Chondrocyte (in vitro differentiated cells): ENCODE measurements around the gene TDRD12. TPM values are rescaled to one million over a fixed set of nuclear protein-coding genes. Genes with fewer than 3 reads are reported as not detected.
A peak's percentile ranks its signal among the peaks of the same experiment; 100 is the strongest.
"Not testable (repeated sequence)": the region's sequence is repeated elsewhere in the genome, so short reads cannot be mapped to it uniquely, and the experiment has no call there.

ENCODE experiments used
- DNase-seq: peaks from one replicate; pipeline ENCODE4 v3.0.0; 2021; ENCODE audit warnings: mixed read lengths, low spot score
- H3K27ac Mint-ChIP-seq: one replicate; pipeline ENCODE4 v1.8.0; 2021; ENCODE audit warnings: mild to moderate bottlenecking, moderate library complexity, mixed read lengths; ENCODE audit not compliant: unreplicated experiment
- H3K27me3 Mint-ChIP-seq: 2 replicates; pipeline ENCODE4 v1.8.0; 2021; ENCODE audit warnings: low read depth, mixed read lengths
- H3K36me3 Mint-ChIP-seq: 2 replicates; pipeline ENCODE4 v1.8.0; 2021; ENCODE audit warnings: low read depth, mixed read lengths
- H3K4me1 Mint-ChIP-seq: 2 replicates; pipeline ENCODE4 v1.8.0; 2021; ENCODE audit warnings: low read depth, mild to moderate bottlenecking, mixed read lengths
- H3K4me3 Mint-ChIP-seq: one replicate; pipeline ENCODE4 v1.8.0; 2021; ENCODE audit warnings: mild to moderate bottlenecking, moderate library complexity, mixed read lengths; ENCODE audit not compliant: unreplicated experiment
- H3K9me3 Mint-ChIP-seq: 2 replicates; pipeline ENCODE4 v1.8.0; 2021; ENCODE audit warnings: low read depth, mixed read lengths
- total RNA-seq: library from RNA; stranded (reverse); gene quantifications from 3 replicates; pipeline ENCODE4 v1.2.1, GENCODE V29; 2021
- TF ChIP-seq, protein P1 (sequence below): fragments of 200-600 bp; sonication (generic); IDR thresholded peaks from 2 replicates; pipeline ENCODE4 v1.5.0; 2021; ENCODE audit warnings: antibody characterized with exemption, mild to moderate bottlenecking, moderate library complexity

The TDRD12 gene
- total RNA-seq, 1 donor from 2014 or later = 0.22 TPM

DNA sequence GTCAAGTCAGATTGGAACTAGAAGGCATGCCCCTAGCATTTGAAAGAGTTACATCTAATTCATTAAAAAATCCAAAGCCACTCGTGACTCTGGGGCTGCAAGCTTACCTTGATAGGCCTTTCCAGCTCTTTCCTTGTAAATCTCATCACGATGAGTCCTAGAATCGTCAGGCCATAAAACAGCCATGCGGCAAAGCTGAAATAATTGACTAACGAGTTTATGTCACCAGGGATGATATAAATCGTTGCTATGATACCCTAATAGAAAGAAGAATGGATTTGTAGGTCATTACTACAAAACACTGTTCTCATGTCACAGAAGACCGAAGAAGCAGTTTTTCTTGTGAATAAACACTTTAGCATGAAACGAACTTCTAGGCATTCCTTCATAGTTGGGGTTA, 122.5 kb downstream of the TDRD12 start:
- no peaks in the 10 kb centered on the region for H3K4me1 Mint-ChIP-seq
- H3K36me3 Mint-ChIP-seq = peaks cover 19% of the 10 kb centered on the region
- H3K27me3 Mint-ChIP-seq = no peaks in the 10 kb centered on the region
- TF ChIP-seq, protein P1, sequence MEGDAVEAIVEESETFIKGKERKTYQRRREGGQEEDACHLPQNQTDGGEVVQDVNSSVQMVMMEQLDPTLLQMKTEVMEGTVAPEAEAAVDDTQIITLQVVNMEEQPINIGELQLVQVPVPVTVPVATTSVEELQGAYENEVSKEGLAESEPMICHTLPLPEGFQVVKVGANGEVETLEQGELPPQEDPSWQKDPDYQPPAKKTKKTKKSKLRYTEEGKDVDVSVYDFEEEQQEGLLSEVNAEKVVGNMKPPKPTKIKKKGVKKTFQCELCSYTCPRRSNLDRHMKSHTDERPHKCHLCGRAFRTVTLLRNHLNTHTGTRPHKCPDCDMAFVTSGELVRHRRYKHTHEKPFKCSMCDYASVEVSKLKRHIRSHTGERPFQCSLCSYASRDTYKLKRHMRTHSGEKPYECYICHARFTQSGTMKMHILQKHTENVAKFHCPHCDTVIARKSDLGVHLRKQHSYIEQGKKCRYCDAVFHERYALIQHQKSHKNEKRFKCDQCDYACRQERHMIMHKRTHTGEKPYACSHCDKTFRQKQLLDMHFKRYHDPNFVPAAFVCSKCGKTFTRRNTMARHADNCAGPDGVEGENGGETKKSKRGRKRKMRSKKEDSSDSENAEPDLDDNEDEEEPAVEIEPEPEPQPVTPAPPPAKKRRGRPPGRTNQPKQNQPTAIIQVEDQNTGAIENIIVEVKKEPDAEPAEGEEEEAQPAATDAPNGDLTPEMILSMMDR = no peak
- H3K4me3 Mint-ChIP-seq = no peak overlapping the region
- DNase-seq = no peak
- H3K27ac Mint-ChIP-seq = no peak overlapping the region
- H3K9me3 Mint-ChIP-seq = peaks cover 16% of the 10 kb centered on the region

DNA sequence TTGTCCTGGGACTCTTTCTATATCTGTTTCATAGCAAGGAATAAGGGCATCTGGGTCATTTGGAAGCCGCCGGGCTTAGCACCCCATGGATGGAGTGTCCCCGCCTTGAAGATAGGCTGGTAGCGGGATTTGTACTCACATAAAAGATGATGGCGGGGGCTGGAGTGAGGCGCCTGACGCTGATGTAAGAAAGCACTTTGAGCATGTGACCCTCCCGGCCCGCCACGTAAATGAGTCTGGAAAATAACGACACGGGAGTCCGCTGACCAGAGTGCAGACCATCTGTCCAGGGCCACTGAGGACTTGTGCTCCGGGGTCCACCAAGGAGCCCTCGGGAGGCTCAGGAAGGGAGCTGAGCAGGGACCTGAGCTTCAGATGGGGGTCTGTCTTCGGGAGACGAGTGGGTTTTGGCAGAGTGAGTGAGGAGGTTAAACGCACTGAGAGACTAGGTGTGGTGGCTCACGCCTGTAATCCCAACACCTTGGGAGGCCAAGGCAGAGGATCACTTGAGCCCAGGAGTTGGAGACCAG, 124.2 kb downstream of the TDRD12 start:
- Mint-ChIP-seq H3K27ac (no peak overlapping the region), H3K4me3 (no peak overlapping the region), H3K4me1 (no peaks in the 10 kb centered on the region), H3K36me3 (peaks cover 20% of the 10 kb centered on the region), H3K27me3 (no peaks in the 10 kb centered on the region), H3K9me3 (peaks cover 23% of the 10 kb centered on the region)
- TF ChIP-seq, protein P1 = no peak
- no peak for DNase-seq

DNA sequence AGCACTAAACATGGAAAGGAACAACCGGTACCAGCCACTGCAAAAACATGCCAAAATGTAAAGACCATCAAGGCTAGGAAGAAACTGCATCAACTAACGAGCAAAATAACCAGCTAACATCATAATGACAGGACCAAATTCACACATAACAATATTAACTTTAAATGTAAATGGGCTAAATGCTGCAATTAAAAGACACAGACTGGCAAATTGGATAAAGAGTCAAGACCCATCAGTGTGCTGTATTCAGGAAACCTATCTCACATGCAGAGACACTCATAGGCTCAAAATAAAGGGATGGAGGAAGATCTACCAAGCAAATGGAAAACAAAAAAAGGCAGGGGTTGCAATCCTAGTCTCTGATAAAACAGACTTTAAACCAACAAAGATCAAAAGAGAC, 128.5 kb downstream of the TDRD12 start:
- H3K36me3 Mint-ChIP-seq, H3K4me1 Mint-ChIP-seq, H3K4me3 Mint-ChIP-seq, DNase-seq, H3K27me3 Mint-ChIP-seq, H3K27ac Mint-ChIP-seq: not testable (repeated sequence)
- peaks cover 13% of the 10 kb centered on the region for H3K9me3 Mint-ChIP-seq

DNA sequence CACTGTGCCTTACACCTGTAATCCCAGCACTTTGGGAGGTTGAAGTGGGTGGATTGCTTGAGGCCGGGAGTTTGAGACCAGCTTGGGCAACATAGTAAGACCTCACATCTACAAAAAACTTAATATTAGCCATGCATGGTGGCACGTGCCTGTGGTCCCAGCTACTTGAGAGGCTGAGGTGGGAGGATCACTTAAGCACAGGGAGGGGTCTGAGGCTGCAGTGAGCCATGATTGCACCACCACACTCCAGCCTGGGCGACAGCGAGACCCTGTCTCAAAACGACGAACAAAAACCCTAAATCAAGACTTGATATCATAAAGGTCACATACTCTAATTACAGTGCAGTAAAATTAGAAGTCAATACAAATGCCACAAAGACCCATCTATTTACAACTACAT, 132.6 kb downstream of the TDRD12 start:
- Mint-ChIP-seq H3K4me1 (no peaks in the 10 kb centered on the region), H3K27ac (no peak overlapping the region), H3K27me3 (no peaks in the 10 kb centered on the region), H3K4me3 (no peak overlapping the region), H3K9me3 (peaks cover 8% of the 10 kb centered on the region), H3K36me3 (peaks cover 2% of the 10 kb centered on the region)
- DNase-seq = peak; percentile 8
- TF ChIP-seq, protein P1 = no peak

DNA sequence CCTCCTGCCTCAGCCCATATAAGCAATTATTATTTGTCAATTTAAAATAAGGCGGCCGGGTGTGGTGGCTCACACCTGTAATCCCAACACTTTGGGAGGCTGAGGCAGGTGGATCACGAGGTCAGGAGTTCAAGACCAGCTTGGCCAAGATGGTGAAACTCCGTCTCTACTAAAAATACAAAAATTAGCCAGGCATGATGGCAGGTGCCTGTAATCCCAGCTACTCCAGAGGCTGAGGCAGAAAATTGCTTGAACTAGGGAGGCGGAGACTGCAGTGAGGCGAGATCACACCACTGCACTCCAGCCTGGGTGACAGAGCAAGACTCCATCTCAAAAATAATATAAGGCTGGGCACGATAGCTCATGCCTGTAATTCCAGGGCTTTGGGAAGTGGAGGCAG, 137.3 kb downstream of the TDRD12 start:
- not testable (repeated sequence) for H3K9me3 Mint-ChIP-seq, H3K4me1 Mint-ChIP-seq, H3K27me3 Mint-ChIP-seq, H3K36me3 Mint-ChIP-seq, H3K4me3 Mint-ChIP-seq, H3K27ac Mint-ChIP-seq
- peak; percentile 35 for DNase-seq

DNA sequence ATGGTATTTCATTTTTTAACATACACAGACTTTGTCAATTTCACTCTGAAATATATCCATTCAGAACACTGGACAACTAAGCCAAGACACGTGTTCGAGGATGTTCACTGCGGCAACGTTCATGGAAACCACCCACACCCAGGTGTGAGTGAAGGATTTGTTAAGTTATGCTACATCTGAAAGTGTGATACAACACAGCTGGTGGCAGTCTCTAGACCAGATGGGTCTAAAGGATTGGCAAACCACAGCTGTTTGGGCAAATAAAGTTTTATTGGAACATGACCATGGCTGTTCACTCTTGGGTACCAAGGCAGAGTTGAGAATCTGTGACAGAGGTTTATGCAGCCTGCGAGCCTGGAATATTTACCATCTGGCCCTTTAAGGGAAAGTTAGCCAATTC, 138.0 kb downstream of the TDRD12 start:
- H3K27ac Mint-ChIP-seq = no peak overlapping the region
- no peak overlapping the region for H3K4me3 Mint-ChIP-seq
- DNase-seq = no peak
- H3K36me3 Mint-ChIP-seq = no peaks in the 10 kb centered on the region
- no peaks in the 10 kb centered on the region for H3K9me3 Mint-ChIP-seq
- TF ChIP-seq, protein P1 = no peak
- no peaks in the 10 kb centered on the region for H3K27me3 Mint-ChIP-seq
- no peaks in the 10 kb centered on the region for H3K4me1 Mint-ChIP-seq
